HG03103 (cell line): ENCODE measurements around the gene ABHD15.
A peak's percentile ranks its signal among the peaks of the same experiment; 100 is the strongest.

ENCODE experiments used
- ATAC-seq: cut with Tn5 transposase; IDR thresholded peaks from one replicate; pipeline ENCODE4 v1.9.1; 2021; ENCODE audit warnings: low read depth; ENCODE audit not compliant: unreplicated experiment

ABHD15 gene

DNA sequence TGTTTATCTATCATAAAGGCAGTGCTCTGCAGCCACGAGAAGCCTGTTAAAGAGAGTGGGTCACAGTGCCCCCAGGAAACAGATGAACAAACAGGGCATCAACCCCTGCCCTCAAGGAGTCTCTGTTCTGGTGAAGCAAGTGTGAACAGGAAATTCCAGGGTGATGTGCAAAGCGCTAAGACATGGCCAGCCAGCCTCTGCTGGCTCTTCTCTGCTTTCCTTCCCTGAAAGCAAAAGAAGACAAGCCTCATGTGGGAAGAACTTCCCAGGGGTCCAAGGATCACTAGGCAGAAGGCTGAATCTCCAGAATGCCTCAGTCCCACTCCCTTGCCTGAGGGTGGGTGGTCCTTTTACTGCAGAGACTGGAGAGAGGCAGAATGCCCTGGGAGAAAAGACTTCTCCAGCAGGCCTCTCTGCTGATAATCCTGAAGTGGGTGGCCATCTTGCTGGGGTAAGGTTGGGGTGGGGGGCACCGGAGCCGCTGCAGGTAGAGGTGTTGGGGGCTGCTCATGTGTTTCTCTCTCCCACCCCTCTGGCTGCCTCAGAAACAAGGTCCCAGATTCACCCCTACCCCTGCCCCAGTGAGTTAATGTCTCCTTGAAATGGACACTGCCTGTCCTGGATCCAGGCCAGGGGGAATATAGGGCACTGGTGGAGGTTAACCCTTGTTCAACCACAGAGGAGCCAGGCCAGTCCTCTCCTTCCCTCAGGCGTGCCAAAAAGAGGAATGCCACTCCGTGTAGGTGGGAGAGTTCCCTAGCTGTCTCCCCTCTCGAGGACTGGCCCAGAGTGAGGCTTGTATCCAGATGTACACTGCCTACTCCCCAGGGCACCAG is 28.5 kb upstream of the ABHD15 start:
- no peak for ATAC-seq

- no peak for ATAC-seq
Observed at GRCh38 chr17:29594519-29595090, 27.8 kb upstream of the ABHD15 start.

- no peak for ATAC-seq
Observed at GRCh38 chr17:29593591-29594518, 27.0 kb upstream of the ABHD15 start.

DNA sequence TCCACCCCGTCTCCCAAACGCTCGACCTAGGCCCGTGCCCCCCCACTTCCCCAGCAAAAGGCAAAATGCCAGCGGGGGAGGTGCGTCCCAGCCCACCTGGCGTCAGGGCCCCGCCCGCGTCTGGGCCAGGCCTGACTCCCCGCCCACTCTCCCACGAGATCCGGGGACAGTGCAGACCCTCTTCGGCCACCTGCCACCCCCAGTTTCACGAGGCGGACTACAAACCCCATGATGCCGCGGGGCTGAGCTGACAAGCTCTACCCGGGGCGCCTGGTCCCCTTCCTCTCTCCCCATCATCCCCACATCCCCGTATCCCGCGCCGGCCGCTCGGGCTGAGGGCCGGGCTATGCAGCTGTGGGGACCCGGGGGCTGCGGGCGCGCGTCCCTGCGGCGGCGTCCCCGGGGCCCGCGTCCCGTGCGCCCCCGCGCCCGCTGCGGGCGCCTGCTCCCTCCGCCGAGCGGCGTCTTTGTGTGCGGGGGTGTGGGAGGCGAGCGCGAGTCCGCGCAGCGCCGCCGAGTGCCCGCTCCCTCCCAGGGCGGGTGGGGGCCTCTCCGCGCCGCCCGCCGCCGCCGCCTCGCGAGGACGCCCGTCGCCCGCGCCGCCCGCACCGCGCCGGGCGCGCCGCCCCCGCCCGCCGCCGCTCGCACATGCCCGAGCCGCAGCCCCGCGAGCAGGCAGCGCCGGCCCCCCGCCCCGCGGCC is 26.2 kb upstream of the ABHD15 start, which contains the start of gene ANKRD13B:
Gene ANKRD13B (plus strand): TSS at position 283 of the 702 bp plus-strand sequence. CDS start 490 bp downstream, outside the sequence.
- no peak for ATAC-seq

DNA sequence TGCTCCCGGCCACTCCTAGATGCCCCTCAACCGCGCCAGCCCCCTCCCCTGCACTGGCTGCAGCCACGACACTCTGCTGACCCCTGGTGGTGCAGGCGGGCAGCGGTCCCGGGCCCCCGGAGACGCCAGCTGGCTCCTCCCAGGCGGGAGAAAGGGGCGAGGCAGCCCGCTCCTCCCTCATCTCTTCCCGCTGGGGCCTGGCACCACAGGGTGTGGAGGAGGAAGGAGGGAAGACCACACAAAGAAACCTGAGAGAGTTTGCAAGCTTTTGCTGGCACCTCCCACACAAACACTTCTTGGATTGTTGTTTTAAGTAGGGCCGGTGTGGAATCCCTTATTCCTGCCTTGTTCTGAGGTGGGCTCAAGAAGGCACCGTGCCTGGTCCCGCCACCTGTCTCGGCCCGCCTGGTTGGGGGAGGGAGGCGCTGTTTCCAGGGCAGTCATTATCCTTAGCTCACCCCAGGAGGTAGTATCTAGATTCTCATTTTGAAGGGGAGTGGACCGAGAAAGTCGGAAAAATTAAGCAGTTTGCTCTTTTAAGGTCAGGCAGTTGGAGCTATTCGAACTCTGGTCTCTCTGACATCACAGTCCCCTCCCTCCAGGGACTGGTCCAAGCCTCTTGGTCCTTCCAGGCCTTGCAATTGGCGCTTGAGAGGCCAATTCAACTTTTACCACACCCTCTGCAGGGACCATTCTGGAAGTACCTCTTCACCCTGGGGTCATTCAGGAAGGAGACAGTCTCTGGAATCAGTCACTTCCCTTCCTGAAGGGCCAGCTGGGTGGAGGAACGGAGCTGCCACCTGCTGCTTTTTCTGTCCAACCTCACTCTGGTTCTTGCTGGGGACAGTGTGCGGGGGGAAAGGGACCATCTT is 25.1 kb upstream of the ABHD15 start:
- no peak for ATAC-seq

DNA sequence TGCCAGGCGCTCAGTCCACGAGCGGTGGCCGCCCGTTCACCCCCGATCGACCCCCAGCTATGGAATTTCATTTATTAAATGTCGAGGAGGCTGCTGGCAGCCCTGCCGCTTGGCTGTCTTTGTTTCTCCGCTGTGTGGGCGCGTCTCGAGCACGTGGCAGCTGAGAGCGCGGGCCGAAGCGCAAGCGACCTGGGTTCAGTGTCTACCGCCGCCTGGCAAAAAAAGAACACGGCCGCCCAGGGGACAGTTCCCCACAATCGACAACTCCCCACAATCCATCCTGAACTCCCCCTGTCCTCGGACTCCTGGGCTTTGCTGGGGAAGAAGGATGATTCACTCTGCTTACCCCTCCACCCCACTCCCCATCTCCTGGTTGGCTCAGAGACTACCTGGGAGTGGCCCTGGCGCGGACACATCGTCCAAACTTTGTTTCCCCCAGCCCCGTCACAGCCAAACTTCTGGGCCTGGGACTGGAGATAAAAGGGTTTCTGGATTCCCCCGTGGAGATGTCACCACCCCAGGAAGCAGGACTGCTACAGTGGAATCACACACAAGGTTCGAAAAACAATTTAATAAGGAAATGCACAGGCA is 24.4 kb upstream of the ABHD15 start:
- ATAC-seq = no peak

GRCh38 chr17:29590411-29591145 is 23.7 kb upstream of the ABHD15 start:
- no peak for ATAC-seq

DNA sequence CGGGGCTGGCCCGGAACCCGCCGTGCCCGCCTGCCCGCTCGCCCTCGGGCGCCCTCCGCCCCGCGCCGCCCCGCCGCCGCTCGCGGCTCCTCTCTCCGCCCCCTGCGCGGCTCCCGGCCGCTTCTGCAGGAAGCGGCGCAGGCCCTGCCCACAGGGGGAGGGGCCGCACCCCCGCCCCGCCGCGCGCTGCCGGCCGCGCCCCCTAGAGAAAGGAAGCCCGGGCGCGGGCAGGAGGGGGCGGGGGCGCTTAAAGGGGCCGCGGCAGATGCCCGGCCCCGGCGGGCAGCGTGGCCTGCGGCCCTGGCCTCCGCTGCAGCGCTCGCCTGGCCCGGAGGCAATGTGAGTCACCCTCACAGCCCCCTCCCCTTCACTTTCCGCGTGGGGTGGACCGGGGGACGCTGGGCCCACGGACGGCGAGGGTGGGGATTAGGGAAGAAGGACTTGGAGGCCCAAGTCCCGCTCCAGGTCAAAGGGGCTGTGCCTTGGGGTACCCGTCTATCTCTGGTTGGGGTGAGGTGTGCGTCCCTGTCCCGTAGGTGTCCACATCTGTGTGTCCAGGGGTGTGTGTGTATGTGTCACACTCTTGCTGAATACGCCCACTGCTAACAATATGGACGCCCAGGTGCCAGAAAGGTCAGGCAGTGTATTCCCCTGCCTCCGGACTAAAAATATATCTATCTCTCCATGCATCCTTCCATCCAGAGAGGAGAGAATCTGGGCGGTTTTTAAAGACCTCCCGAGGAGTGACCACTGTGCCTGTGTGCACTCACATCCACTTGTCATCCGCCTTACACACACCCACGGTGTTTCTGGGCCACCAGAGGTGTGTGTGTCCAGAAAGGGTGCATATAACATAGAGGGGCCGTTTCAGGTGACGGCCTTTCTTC is 22.9 kb upstream of the ABHD15 start, which contains the start of gene GIT1:
Gene GIT1 (minus strand): TSS at position 125 of the 887 bp plus-strand sequence. CDS start 270 bp downstream, outside the sequence.
- ATAC-seq = peak; percentile 49

DNA sequence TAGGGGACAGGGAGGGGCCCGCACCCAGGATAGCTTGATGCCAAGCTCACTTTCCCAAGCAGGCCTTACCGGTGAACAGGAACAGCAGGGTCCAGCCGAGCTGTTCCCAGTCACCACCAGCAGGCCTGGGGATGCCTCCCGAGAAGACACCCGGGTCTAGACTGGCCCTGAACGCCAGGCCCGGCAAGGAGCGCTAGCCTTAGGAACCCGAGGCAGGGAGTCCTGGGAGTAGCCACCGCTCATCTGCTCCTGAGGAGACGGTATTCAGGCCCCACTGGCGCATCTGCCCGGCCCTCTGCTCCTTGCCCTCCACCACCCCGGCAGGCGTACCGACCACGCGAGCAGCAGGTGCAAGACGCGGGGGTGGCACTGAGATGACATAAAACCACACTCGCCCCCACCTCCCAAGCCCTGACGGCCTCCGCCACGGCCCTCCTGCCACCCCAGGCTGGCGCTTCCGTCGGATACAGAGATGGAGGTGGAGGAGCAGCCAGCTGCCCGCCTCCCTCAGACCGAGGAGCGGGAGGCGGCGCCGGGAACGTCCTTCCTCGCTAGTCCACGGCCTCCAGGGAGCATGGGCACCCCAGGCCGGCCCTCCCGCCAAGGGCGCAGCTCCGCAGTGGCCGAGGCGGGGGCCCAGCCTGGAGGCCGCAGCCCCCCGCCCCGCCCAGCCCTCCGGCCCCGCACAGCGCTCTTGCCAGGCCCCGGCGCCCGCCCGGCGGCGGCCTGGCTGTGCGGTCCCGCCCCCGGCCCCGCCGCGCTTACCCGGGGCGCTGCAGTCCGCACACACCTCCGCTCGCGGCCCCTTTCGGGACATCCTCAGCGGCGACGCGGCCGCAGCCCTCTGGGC is 21.9 kb upstream of the ABHD15 start:
- no peak for ATAC-seq

DNA sequence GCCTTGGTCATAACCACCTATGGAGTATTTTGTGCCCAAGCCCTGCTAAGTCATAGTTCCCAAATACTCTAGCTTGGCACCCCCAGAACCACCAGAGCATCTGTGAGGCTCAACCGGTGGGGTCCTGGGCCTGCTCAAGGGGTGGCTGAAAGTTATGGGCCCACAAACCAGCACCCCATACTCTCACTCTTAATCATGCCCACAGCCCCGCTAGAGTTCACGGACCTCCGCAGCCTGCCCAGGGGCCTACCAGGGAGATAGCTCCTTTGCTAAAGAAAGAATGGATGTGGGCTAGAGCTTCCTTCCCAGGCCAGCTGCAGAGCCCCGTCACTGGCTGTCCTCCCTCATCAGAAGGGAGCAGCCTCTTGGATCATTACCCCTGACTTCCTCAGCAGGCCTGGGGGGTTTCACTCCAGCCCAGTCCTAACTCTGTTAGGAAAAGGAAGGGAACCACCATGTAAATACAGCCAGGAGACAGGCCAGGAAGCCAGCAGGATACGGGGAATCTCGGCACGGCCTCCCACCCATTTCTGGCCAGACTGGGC is 21.3 kb upstream of the ABHD15 start:
- no peak for ATAC-seq

DNA sequence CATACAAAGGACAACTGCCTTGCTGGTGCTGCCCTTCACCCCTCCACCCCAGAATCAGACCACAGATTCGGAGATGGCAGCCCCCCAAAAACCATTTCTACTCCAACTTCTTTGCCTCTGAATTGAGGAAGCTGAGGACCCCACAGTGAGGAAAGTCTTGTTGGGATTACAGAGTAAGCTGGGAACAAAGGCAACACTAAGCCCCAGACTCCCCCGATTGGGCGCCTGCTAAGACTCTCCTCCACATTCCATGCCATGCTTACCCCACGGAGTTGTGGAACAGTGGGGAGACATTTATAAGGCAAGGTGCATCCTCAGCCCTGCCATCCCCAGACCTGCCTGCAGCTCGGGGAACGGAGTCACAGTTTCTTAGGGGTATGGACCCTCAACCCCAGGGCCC is 20.8 kb upstream of the ABHD15 start:
- no peak for ATAC-seq

- no peak for ATAC-seq
Observed at GRCh38 chr17:29586676-29587469, 20.0 kb upstream of the ABHD15 start.

DNA sequence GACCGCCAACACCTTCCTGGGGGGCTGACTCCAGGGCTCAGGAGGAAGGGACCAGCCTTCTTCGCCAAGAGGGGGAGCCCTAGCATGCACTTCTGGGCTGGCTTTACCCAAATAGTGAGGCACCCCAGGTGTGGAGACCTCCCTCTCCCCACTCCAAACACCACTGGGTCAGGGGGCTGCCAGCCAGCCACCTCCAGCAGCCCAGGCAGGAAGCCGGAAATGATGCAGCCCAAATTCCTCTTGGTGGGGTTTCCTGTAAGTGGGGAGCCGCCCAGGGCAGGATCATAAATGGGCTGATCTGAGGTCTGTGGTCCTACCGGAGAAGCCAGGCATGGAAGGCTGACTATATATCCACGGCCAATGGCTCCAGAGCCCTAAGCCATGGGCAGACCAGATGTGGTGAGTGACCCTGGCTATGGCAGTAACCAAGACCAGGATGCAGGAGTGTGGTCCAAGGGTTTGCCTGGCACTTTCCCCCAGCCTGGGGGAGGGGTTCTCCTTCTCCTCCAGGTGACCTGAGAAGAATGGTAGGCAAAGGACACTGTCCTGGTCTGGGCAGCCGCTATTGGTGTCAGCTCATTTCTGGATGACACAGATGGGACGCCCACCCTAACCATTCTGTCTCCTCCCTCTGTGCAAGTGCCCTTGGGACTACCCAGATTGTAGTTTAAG is 18.4 kb upstream of the ABHD15 start:
- ATAC-seq = no peak

- no peak for ATAC-seq
Observed at GRCh38 chr17:29584452-29585079, 17.7 kb upstream of the ABHD15 start.
